ENCODE results near the gene BBS10. TPM values are rescaled to one million over a fixed set of nuclear protein-coding genes. Genes with fewer than 3 reads are reported as not detected.

BBS10 gene
- total and polyA plus RNA-seq, 10 donors: 5.2 to 15.0 (median 8.7) TPM

- intact Hi-C loops (cut with DNase I; ENCODE audit: low total_unique reads): no loop called here
- TF ChIP-seq POLR2A (IDR thresholded peaks at IDR 0.05): no peak
- no peak for TF ChIP-seq POLR2AphosphoS5 (IDR thresholded peaks at IDR 0.05)
- no peak for TF ChIP-seq CTCF (IDR thresholded peaks at IDR 0.05 in 8 of 11, conservative IDR thresholded peaks at IDR 0.05 in 3 of 11)
- H3K4me1 ChIP-seq: no peaks in the 10 kb centered on the region
- WGBS, 5 donors: 83 to 100% (median 97%) methylated on average over 1 of the region's 1 CpG
- no peak for DNase-seq
- no peaks in the 10 kb centered on the region for H3K36me3 ChIP-seq
- no peak overlapping the region for H3K27ac ChIP-seq
- H3K9me3 ChIP-seq: no peaks in the 10 kb centered on the region
- no peak overlapping the region for H3K4me3 ChIP-seq
- H3K27me3 ChIP-seq (replicated peaks in 1 of 7): peaks cover 0 to 10% (median 0%) of the 10 kb centered on the region in 7 donors
Observed at GRCh38 chr12:76317976-76318375, 30.2 kb downstream of the BBS10 start.

GRCh38 chr12:76316468-76316867, 31.7 kb downstream of the BBS10 start:
- Histone ChIP-seq H3K27me3 (replicated peaks in 1 of 7) (peaks cover 0 to 25% (median 0%) of the 10 kb centered on the region in 7 donors), H3K4me1 (no peaks in the 10 kb centered on the region), H3K9me3 (no peaks in the 10 kb centered on the region), H3K36me3 (no peaks in the 10 kb centered on the region), H3K4me3 (no peak overlapping the region), H3K27ac (no peak overlapping the region)
- no peak for TF ChIP-seq CTCF (IDR thresholded peaks at IDR 0.05 in 8 of 11, conservative IDR thresholded peaks at IDR 0.05 in 3 of 11)
- no peak for TF ChIP-seq POLR2A (IDR thresholded peaks at IDR 0.05)
- no peak for TF ChIP-seq POLR2AphosphoS5 (IDR thresholded peaks at IDR 0.05)
- WGBS, 5 donors: 84 to 92% (median 88%) methylated on average over 7 of the region's 7 CpGs
- no peak for DNase-seq
- intact Hi-C loops (cut with DNase I; ENCODE audit: low total_unique reads): no loop called here

DNA sequence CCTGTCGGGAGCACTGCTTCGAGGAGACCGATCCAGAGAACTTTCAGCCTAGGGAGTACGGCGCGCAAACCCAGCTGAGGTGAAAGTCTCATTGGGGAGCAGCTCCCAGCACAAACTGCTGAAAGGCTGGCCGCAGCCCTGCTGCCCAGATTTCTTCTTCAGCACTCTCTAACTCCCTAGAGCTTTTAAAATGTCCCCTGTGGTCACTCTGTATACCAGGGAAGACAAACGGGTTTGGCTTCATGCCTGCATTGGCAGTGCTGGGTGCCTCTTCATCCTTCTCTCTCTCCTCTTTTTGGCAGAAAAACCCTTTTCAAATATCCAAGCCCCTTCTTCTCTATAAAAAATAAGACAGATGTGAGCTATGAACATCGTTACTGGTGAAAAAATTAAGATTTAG, 34.9 kb downstream of the BBS10 start:
- Histone ChIP-seq H3K27ac (peak overlapping the region in 1 of 8 donors; percentile 59), H3K4me3 (no peak overlapping the region), H3K4me1 (no peaks in the 10 kb centered on the region), H3K36me3 (no peaks in the 10 kb centered on the region), H3K27me3 (replicated peaks in 1 of 7) (peaks cover 0 to 23% (median 0%) of the 10 kb centered on the region in 7 donors), H3K9me3 (no peaks in the 10 kb centered on the region)
- 70 to 86% (median 75%) methylated on average over 9 of the region's 9 CpGs for WGBS, 5 donors
- TF ChIP-seq POLR2A (IDR thresholded peaks at IDR 0.05) (no peak), CTCF (IDR thresholded peaks at IDR 0.05 in 8 of 11, conservative IDR thresholded peaks at IDR 0.05 in 3 of 11) (no peak), POLR2AphosphoS5 (IDR thresholded peaks at IDR 0.05) (no peak)
- DNase-seq: no peak
- intact Hi-C loops (cut with DNase I; ENCODE audit: low total_unique reads): no loop called here

DNA sequence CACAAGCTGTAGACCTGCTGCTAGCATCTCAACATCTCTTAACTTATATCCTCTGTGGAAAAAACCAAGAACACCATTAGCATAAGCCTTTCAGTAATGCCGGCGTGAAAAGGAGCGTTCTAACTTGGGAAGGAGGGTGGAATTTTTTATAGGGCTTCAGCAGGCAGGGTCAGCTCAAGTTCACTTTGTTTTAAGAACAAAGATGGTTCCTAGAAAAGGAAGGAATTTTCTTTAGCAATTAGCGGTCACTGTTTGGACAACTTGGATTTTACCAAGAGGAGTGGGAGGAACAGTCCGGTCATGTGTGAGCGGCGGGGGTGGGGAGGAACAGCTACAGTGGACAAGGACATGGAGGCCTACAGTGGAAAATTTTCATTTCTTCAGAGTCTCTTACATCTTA, 35.9 kb downstream of the BBS10 start:
- no peaks in the 10 kb centered on the region for H3K4me1 ChIP-seq
- no peak for DNase-seq
- H3K27ac ChIP-seq: peak overlapping the region in 2 of 8 donors; percentile 50 to 59
- 71 to 84% (median 82%) methylated on average over 7 of the region's 7 CpGs for WGBS, 5 donors
- H3K27me3 ChIP-seq (replicated peaks in 1 of 7): peaks cover 0 to 23% (median 0%) of the 10 kb centered on the region in 7 donors
- intact Hi-C loops (cut with DNase I; ENCODE audit: low total_unique reads): no loop called here
- no peak for TF ChIP-seq POLR2A (IDR thresholded peaks at IDR 0.05)
- no peak for TF ChIP-seq CTCF (IDR thresholded peaks at IDR 0.05 in 8 of 11, conservative IDR thresholded peaks at IDR 0.05 in 3 of 11)
- no peak for TF ChIP-seq POLR2AphosphoS5 (IDR thresholded peaks at IDR 0.05)
- no peaks in the 10 kb centered on the region for H3K36me3 ChIP-seq
- no peak overlapping the region for H3K4me3 ChIP-seq
- no peaks in the 10 kb centered on the region for H3K9me3 ChIP-seq
